ENCODE measurements around the gene PRICKLE2. TPM values are rescaled to one million over a fixed set of nuclear protein-coding genes. Genes with fewer than 3 reads are reported as not detected.
A peak's percentile ranks its signal among the peaks of the same experiment; 100 is the strongest.

Gene PRICKLE2
- polyA plus RNA-seq, 3 donors, result not detected

DNA sequence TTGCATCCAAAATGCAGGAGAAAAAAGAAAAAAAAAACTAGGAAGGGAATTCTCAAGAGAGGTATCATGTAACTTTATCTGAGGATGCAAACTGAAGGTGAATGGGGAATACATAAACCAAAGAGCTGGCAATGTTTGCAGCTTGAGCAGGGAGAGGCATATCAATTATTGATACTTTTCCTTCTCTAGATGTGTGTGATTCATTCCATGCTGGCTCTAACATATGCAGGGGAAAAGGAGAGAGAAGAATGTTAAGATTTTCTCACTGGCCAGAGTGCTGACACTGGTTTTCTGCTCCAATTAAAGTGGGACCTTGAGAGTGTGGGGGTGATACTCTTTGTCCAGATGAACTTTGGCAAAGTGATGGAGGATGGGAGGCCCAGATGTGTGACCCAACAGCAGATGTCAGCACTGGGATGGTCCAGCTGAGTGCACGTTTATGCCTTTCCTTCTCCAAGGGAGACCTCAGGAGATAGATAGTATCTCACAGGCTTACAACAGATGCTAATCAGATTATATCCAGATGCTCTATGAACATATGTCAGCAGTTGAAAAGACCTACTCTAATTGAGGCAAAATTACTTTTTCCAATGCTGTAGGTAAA, 152.0 kb downstream of the PRICKLE2 start:
- Histone ChIP-seq H3K36me3 (replicated peaks in 1 of 2; ENCODE audit: control insufficient read depth in 1 of 2, insufficient read depth in 2 of 2, low read length in 2 of 2) (no peaks in the 10 kb centered on the region), H3K4me2 (replicated peaks; ENCODE audit: extremely low read depth, low read length, poor library complexity, severe bottlenecking) (no peak overlapping the region), H4K20me1 (ENCODE audit: insufficient read depth, low read length) (no peaks in the 10 kb centered on the region), H3K4me1 (ENCODE audit: control insufficient read depth in 1 of 2, insufficient read depth in 2 of 2, low read length in 2 of 2) (no peaks in the 10 kb centered on the region), H3K9me3 (replicated peaks in 1 of 2; ENCODE audit: control insufficient read depth in 1 of 2, insufficient read depth in 1 of 2, low read length in 2 of 2) (no peaks in the 10 kb centered on the region), H3K4me3 (replicated peaks in 1 of 3; ENCODE audit: low read depth in 2 of 3, low read length in 3 of 3) (no peak overlapping the region), H3K27ac (ENCODE audit: low read depth in 1 of 2, low read length in 2 of 2) (no peak overlapping the region), H3K9ac (ENCODE audit: insufficient read depth, low read length, poor library complexity, severe bottlenecking) (no peak overlapping the region), H3K79me2 (ENCODE audit: insufficient read depth, low read length) (no peaks in the 10 kb centered on the region), H3K27me3 (ENCODE audit: control insufficient read depth in 2 of 2, insufficient read depth in 2 of 2, low read length in 2 of 2) (no peaks in the 10 kb centered on the region), H2AFZ (ENCODE audit: insufficient read depth, low read depth, low read length, poor library complexity, severe bottlenecking) (no peak overlapping the region)
- WGBS (ENCODE audit: insufficient coverage), result no CpG with 5 or more reads among the region's 1 CpG
- peaks cover 2 to 16% (median 8%) of the 10 kb centered on the region in 3 donors for H3K27me3 Mint-ChIP-seq (ENCODE audit: low read depth in 3 of 3)
- no peak for TF ChIP-seq CTCF (IDR thresholded peaks at IDR 0.05)
- H3K36me3 Mint-ChIP-seq, result no peaks in the 10 kb centered on the region
- no peak overlapping the region for H3K4me3 Mint-ChIP-seq
- DNase-seq, result no peak
- H3K4me1 Mint-ChIP-seq, result peaks cover 4% of the 10 kb centered on the region
- H3K9me3 Mint-ChIP-seq, result peaks cover 0 to 6% (median 0%) of the 10 kb centered on the region in 7 donors
- no peak overlapping the region for H3K27ac Mint-ChIP-seq
- intact Hi-C loops (cut with micrococcal nuclease), result no loop called here

DNA sequence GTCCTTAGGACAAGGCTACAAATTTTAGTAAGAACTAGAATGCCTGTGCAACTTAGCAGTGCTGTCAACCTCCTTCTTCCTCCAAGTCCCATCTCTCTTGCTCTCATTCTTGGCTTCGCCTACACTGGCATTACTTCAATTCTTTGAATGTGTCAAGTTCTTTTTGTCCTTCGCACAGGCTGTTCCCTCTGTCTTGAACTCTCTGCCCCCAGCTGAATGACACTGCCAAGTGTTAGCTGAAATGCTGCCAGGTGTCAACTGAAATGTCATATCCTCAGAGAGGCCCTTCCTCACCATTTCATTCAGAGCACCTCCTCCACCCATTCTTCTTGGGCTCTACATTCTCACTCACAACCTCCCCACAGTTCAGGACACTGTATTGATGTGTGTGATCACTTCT, 153.1 kb downstream of the PRICKLE2 start:
- Mint-ChIP-seq H3K36me3 (no peaks in the 10 kb centered on the region), H3K27me3 (ENCODE audit: low read depth in 3 of 3) (peaks cover 2 to 16% (median 11%) of the 10 kb centered on the region in 3 donors)
- no peaks in the 10 kb centered on the region for H3K27me3 ChIP-seq (ENCODE audit: control insufficient read depth in 2 of 2, insufficient read depth in 2 of 2, low read length in 2 of 2)

More for the DNA sequence above, 153.1 kb downstream of the PRICKLE2 start:
- H3K4me1 Mint-ChIP-seq, result peaks cover 4% of the 10 kb centered on the region
- no peak overlapping the region for H2AFZ ChIP-seq (ENCODE audit: insufficient read depth, low read depth, low read length, poor library complexity, severe bottlenecking)
- no peak overlapping the region for H3K27ac ChIP-seq (ENCODE audit: low read depth in 1 of 2, low read length in 2 of 2)
- no peak overlapping the region for H3K9ac ChIP-seq (ENCODE audit: insufficient read depth, low read length, poor library complexity, severe bottlenecking)
- no peak overlapping the region for H3K4me2 ChIP-seq (replicated peaks; ENCODE audit: extremely low read depth, low read length, poor library complexity, severe bottlenecking)
- intact Hi-C loops (cut with micrococcal nuclease), result no loop called here
- H3K27ac Mint-ChIP-seq, result peak overlapping the region in 2 of 7 donors; percentile 1 to 5
- TF ChIP-seq CTCF (IDR thresholded peaks at IDR 0.05), result no peak
- H3K4me1 ChIP-seq (ENCODE audit: control insufficient read depth in 1 of 2, insufficient read depth in 2 of 2, low read length in 2 of 2), result no peaks in the 10 kb centered on the region
- DNase-seq, result no peak
- WGBS (ENCODE audit: insufficient coverage), result 94% methylated on average over 2 of the region's 2 CpGs
- peaks cover 0 to 6% (median 0%) of the 10 kb centered on the region in 7 donors for H3K9me3 Mint-ChIP-seq
- no peaks in the 10 kb centered on the region for H4K20me1 ChIP-seq (ENCODE audit: insufficient read depth, low read length)
- H3K9me3 ChIP-seq (replicated peaks in 1 of 2; ENCODE audit: control insufficient read depth in 1 of 2, insufficient read depth in 1 of 2, low read length in 2 of 2), result no peaks in the 10 kb centered on the region
- no peaks in the 10 kb centered on the region for H3K79me2 ChIP-seq (ENCODE audit: insufficient read depth, low read length)
- H3K36me3 ChIP-seq (replicated peaks in 1 of 2; ENCODE audit: control insufficient read depth in 1 of 2, insufficient read depth in 2 of 2, low read length in 2 of 2), result no peaks in the 10 kb centered on the region
- H3K4me3 ChIP-seq (replicated peaks in 1 of 3; ENCODE audit: low read depth in 2 of 3, low read length in 3 of 3), result no peak overlapping the region
- H3K4me3 Mint-ChIP-seq, result no peak overlapping the region

All from CD14-positive monocyte (primary cell).